ENCODE results near the gene ZNF607. TPM values are rescaled to one million over a fixed set of nuclear protein-coding genes. Genes with fewer than 3 reads are reported as not detected.

The ZNF607 gene
- total RNA-seq, 2 donors from 2014 or later, result 2.0 to 4.2 TPM

DNA sequence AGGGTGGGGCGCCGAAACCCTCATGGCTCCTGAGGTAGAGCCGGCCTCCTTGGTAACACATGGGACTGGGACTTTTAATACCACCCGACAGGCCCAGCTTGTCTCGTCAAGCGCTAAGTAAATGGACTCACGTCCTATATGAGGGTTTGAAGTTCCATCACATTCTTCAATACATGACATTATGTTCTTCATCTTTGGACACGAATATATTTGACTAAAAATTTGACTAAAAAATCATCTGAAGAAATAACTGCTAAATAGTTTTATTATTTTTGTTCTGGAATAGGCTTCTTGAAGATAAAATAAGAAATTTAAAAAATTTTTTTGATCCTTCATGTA, 335 bp upstream of the ZNF607 start:
- 5 to 7% methylated on average over 8 of the region's 8 CpGs for WGBS, 2 donors
- no peak for DNase-seq
- Histone ChIP-seq H3K27ac (peak overlapping the region; percentile 65 to 90 (median 80)), H3K4me1 (peaks cover 11% of the 10 kb centered on the region), H3K27me3 (no peaks in the 10 kb centered on the region), H3K4me3 (peak overlapping the region in 1 of 2 donors; percentile 93), H3K36me3 (replicated peaks in 1 of 2; ENCODE audit: insufficient read depth in 1 of 2, low read depth in 2 of 2) (no peaks in the 10 kb centered on the region), H3K9me3 (no peaks in the 10 kb centered on the region)
- intact Hi-C loops (cut with DNase I), result no loop called here
- ATAC-seq, result no peak
- TF ChIP-seq, protein P1, sequence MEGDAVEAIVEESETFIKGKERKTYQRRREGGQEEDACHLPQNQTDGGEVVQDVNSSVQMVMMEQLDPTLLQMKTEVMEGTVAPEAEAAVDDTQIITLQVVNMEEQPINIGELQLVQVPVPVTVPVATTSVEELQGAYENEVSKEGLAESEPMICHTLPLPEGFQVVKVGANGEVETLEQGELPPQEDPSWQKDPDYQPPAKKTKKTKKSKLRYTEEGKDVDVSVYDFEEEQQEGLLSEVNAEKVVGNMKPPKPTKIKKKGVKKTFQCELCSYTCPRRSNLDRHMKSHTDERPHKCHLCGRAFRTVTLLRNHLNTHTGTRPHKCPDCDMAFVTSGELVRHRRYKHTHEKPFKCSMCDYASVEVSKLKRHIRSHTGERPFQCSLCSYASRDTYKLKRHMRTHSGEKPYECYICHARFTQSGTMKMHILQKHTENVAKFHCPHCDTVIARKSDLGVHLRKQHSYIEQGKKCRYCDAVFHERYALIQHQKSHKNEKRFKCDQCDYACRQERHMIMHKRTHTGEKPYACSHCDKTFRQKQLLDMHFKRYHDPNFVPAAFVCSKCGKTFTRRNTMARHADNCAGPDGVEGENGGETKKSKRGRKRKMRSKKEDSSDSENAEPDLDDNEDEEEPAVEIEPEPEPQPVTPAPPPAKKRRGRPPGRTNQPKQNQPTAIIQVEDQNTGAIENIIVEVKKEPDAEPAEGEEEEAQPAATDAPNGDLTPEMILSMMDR (IDR thresholded peaks at IDR 0.05), result no peak
- TF ChIP-seq POLR2A (IDR thresholded peaks at IDR 0.05), result no peak

DNA sequence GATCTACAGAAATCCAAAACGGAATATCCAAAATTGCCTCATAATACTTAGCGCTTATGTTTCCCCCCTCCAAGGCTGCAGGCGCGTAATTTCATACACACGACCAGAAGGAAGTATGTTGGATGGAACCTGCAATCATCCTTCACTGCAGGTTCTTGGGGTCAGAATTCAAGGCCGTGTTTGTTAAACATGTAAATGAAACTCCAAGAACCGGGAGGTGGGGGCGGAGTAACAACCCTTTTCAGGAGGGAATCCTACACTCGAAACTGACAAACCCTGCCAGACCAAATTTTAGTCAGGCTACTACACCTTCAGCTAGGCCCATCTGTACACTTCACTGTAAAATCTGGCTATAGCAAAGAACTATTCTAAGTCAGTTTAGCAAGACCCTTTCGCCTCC, 1.3 kb downstream of the ZNF607 start:
- 31 to 35% methylated on average over 10 of the region's 10 CpGs for WGBS, 2 donors
- H3K4me1 ChIP-seq, result peaks cover 11% of the 10 kb centered on the region
- H3K36me3 ChIP-seq (replicated peaks in 1 of 2; ENCODE audit: insufficient read depth in 1 of 2, low read depth in 2 of 2), result no peaks in the 10 kb centered on the region
- intact Hi-C loops (cut with DNase I), result no loop called here
- no peak overlapping the region for H3K27ac ChIP-seq
- no peak overlapping the region for H3K4me3 ChIP-seq
- ATAC-seq (no peak), DNase-seq (peak in 1 of 4 donors; percentile 5)
- no peaks in the 10 kb centered on the region for H3K27me3 ChIP-seq
- H3K9me3 ChIP-seq, result no peaks in the 10 kb centered on the region
- TF ChIP-seq, protein P1 (IDR thresholded peaks at IDR 0.05), result no peak
- TF ChIP-seq POLR2A (IDR thresholded peaks at IDR 0.05), result no peak

DNA sequence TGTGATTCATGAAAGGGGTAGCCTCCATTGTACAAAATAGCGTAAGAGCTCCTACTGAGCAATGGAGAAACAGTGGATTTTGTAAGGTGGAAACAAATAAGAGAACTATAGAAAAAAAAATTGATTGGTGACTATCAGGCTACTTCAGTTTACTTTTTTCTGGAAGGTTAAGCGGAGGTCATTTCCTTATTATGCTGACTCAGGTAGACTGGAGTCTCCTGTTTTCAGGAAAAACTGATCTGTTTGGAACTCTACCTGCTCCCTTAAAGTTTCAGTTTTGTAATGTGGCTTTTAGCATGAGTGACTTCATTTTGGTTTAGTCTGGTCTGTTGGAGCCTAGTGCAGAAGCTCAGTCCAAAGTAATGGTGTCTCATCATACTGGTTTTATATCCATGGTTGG, 3.4 kb downstream of the ZNF607 start:
- no peaks in the 10 kb centered on the region for H3K9me3 ChIP-seq
- WGBS, 2 donors, result 94 to 96% methylated on average over 2 of the region's 2 CpGs
- no peak for TF ChIP-seq POLR2A (IDR thresholded peaks at IDR 0.05)
- TF ChIP-seq, protein P1 (IDR thresholded peaks at IDR 0.05), result no peak
- intact Hi-C loops (cut with DNase I), result no loop called here
- H3K4me3 ChIP-seq, result no peak overlapping the region
- DNase-seq (no peak), ATAC-seq (no peak)
- no peak overlapping the region for H3K27ac ChIP-seq
- no peaks in the 10 kb centered on the region for H3K36me3 ChIP-seq (replicated peaks in 1 of 2; ENCODE audit: insufficient read depth in 1 of 2, low read depth in 2 of 2)
- no peaks in the 10 kb centered on the region for H3K27me3 ChIP-seq
- peaks cover 11% of the 10 kb centered on the region for H3K4me1 ChIP-seq

DNA sequence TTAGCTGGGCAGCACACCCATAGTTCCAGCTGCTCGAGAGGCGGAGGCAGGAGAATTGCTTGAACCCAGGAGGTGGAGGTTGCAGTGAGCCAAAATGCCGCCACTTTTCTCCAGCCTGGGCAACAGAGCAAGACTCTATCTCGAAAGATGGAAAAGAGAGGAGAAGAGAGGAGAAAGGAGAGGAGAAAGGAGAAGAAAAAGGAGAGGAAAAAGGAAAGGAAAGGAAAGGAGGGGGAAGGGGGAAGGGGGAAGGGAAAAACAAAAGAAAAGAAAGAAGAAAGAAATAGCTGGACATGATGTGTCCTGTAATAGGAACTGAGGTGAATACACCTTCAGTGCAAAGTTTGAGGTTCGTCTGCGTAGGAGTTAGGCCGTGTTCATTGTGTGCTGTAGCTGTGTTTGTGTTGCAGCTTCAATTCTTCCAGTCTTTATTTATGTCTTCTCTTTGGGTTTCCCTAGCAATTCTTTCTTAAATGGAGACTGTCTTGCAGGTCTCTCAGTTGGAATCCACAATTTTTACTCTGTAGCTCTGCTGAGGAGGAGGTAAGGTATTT, 13.4 kb downstream of the ZNF607 start:
- DNase-seq (no peak), ATAC-seq (no peak)
- Histone ChIP-seq H3K27ac (no peak overlapping the region), H3K9me3 (no peaks in the 10 kb centered on the region), H3K4me3 (no peak overlapping the region), H3K36me3 (replicated peaks in 1 of 2; ENCODE audit: insufficient read depth in 1 of 2, low read depth in 2 of 2) (peaks cover 0 to 4% of the 10 kb centered on the region in 2 donors), H3K27me3 (no peaks in the 10 kb centered on the region), H3K4me1 (no peaks in the 10 kb centered on the region)
- WGBS, 2 donors, result 92 to 94% methylated on average over 7 of the region's 7 CpGs
- intact Hi-C loops (cut with DNase I), result no loop called here
- TF ChIP-seq, protein P1 (IDR thresholded peaks at IDR 0.05), result no peak
- TF ChIP-seq POLR2A (IDR thresholded peaks at IDR 0.05), result no peak

DNA sequence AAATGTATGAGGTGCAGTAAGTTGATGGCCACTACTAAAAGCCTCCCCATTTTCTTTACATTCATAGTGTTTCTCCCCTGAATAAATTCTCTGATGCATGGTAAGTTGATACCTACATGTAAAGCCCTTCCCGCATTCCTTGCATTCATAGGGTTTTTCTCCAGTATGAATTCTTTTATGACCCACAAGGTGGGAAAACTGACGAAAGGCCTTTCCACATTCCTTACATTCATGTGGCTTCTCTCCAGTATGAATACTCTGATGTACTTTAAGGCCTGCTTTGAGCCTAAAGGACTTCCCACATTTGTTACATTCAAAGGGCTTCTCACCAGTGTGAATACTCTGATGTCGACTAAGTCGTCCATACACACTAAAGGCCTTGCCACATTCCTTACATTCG, 20.5 kb downstream of the ZNF607 start:
- intact Hi-C loops (cut with DNase I), result no loop called here
- peaks cover 2 to 4% of the 10 kb centered on the region in 2 donors for H3K36me3 ChIP-seq (replicated peaks in 1 of 2; ENCODE audit: insufficient read depth in 1 of 2, low read depth in 2 of 2)

More for the DNA sequence above, 20.5 kb downstream of the ZNF607 start:
- TF ChIP-seq, protein P1 (IDR thresholded peaks at IDR 0.05), result no peak
- no peak for TF ChIP-seq POLR2A (IDR thresholded peaks at IDR 0.05)
- H3K4me3 ChIP-seq, result no peak overlapping the region
- no peak overlapping the region for H3K27ac ChIP-seq
- 88 to 96% methylated on average over 5 of the region's 5 CpGs for WGBS, 2 donors
- DNase-seq, result no peak
- H3K9me3 ChIP-seq, result peaks cover 0 to 5% (median 0%) of the 10 kb centered on the region in 3 donors
- no peaks in the 10 kb centered on the region for H3K27me3 ChIP-seq
- H3K4me1 ChIP-seq, result no peaks in the 10 kb centered on the region
- ATAC-seq, result no peak
